ENCODE results near the gene HECA. TPM values are rescaled to one million over a fixed set of nuclear protein-coding genes. Genes with fewer than 3 reads are reported as not detected.

The HECA gene
- polyA plus RNA-seq, 3 donors = 2.1 to 28.7 (median 3.3) TPM

GRCh38 chr6:139175389-139175948, 40.6 kb downstream of the HECA start:
- no peaks in the 10 kb centered on the region for H3K27me3 Mint-ChIP-seq (ENCODE audit: low read depth in 3 of 3)
- 60% methylated on average over 1 of the region's 4 CpGs for WGBS (ENCODE audit: insufficient coverage)
- peaks cover 0 to 3% (median 0%) of the 10 kb centered on the region in 7 donors for H3K9me3 Mint-ChIP-seq
- H3K4me1 Mint-ChIP-seq = peaks cover 32% of the 10 kb centered on the region
- Histone ChIP-seq H3K36me3 (replicated peaks in 1 of 2; ENCODE audit: control insufficient read depth in 1 of 2, insufficient read depth in 2 of 2, low read length in 2 of 2) (peaks cover 51 to 93% of the 10 kb centered on the region in 2 donors), H3K9me3 (replicated peaks in 1 of 2; ENCODE audit: control insufficient read depth in 1 of 2, insufficient read depth in 1 of 2, low read length in 2 of 2) (no peaks in the 10 kb centered on the region), H3K79me2 (ENCODE audit: insufficient read depth, low read length) (peaks cover 54% of the 10 kb centered on the region), H3K4me3 (replicated peaks in 1 of 3; ENCODE audit: low read depth in 2 of 3, low read length in 3 of 3) (peak overlapping the region in 1 of 3 experiments; percentile 19), H3K4me2 (replicated peaks; ENCODE audit: extremely low read depth, low read length, poor library complexity, severe bottlenecking) (no peak overlapping the region), H3K27ac (ENCODE audit: low read depth in 1 of 2, low read length in 2 of 2) (peak overlapping the region in 1 of 2 donors; percentile 71), H3K9ac (ENCODE audit: insufficient read depth, low read length, poor library complexity, severe bottlenecking) (no peak overlapping the region), H2AFZ (ENCODE audit: insufficient read depth, low read depth, low read length, poor library complexity, severe bottlenecking) (no peak overlapping the region), H3K27me3 (ENCODE audit: control insufficient read depth in 2 of 2, insufficient read depth in 2 of 2, low read length in 2 of 2) (no peaks in the 10 kb centered on the region), H3K4me1 (ENCODE audit: control insufficient read depth in 1 of 2, insufficient read depth in 2 of 2, low read length in 2 of 2) (peaks cover 15 to 34% of the 10 kb centered on the region in 2 donors), H4K20me1 (ENCODE audit: insufficient read depth, low read length) (peaks cover 74% of the 10 kb centered on the region)
- intact Hi-C loops (cut with micrococcal nuclease) = no loop called here
- H3K4me3 Mint-ChIP-seq = no peak overlapping the region
- peak in 2 of 3 donors; percentile 47 to 53 for DNase-seq
- TF ChIP-seq CTCF (IDR thresholded peaks at IDR 0.05) = no peak
- H3K27ac Mint-ChIP-seq = peak overlapping the region; percentile 71 to 89 (median 83)
- peaks cover 70 to 75% of the 10 kb centered on the region in 2 donors for H3K36me3 Mint-ChIP-seq

DNA sequence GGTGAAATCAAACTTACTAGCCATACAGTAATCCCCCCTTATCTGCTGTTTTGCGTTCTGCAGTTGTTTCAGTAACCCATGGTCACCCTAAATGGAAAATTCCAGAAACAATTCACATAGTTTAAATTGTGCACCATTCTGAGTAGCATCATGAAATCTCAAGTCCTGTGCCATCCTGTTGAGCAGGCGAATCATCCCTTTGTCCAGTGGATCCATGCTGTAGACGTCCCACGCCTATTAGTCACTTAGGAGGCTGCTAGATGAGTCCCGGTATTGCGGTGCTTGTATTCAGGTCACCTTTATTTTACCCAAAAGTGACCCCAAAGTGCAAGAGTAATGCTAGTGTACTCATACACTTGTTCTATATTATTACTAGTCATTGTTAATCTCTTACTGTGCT, 46.4 kb downstream of the HECA start:
- Histone ChIP-seq H3K4me2 (replicated peaks; ENCODE audit: extremely low read depth, low read length, poor library complexity, severe bottlenecking) (no peak overlapping the region), H3K4me3 (replicated peaks in 1 of 3; ENCODE audit: low read depth in 2 of 3, low read length in 3 of 3) (no peak overlapping the region), H3K79me2 (ENCODE audit: insufficient read depth, low read length) (peaks cover 9% of the 10 kb centered on the region), H3K27me3 (ENCODE audit: control insufficient read depth in 2 of 2, insufficient read depth in 2 of 2, low read length in 2 of 2) (no peaks in the 10 kb centered on the region), H2AFZ (ENCODE audit: insufficient read depth, low read depth, low read length, poor library complexity, severe bottlenecking) (no peak overlapping the region), H3K36me3 (replicated peaks in 1 of 2; ENCODE audit: control insufficient read depth in 1 of 2, insufficient read depth in 2 of 2, low read length in 2 of 2) (peaks cover 48 to 64% of the 10 kb centered on the region in 2 donors), H3K27ac (ENCODE audit: low read depth in 1 of 2, low read length in 2 of 2) (no peak overlapping the region), H4K20me1 (ENCODE audit: insufficient read depth, low read length) (peaks cover 27% of the 10 kb centered on the region), H3K9me3 (replicated peaks in 1 of 2; ENCODE audit: control insufficient read depth in 1 of 2, insufficient read depth in 1 of 2, low read length in 2 of 2) (no peaks in the 10 kb centered on the region), H3K4me1 (ENCODE audit: control insufficient read depth in 1 of 2, insufficient read depth in 2 of 2, low read length in 2 of 2) (peaks cover 1 to 13% of the 10 kb centered on the region in 2 donors), H3K9ac (ENCODE audit: insufficient read depth, low read length, poor library complexity, severe bottlenecking) (no peak overlapping the region)
- no peak for DNase-seq
- intact Hi-C loops (cut with micrococcal nuclease) = no loop called here
- Mint-ChIP-seq H3K36me3 (peaks cover 45 to 74% of the 10 kb centered on the region in 2 donors), H3K4me3 (no peak overlapping the region), H3K4me1 (peaks cover 8% of the 10 kb centered on the region), H3K27ac (no peak overlapping the region), H3K27me3 (ENCODE audit: low read depth in 3 of 3) (no peaks in the 10 kb centered on the region), H3K9me3 (peaks cover 0 to 3% (median 0%) of the 10 kb centered on the region in 7 donors)
- WGBS (ENCODE audit: insufficient coverage) = 100% methylated on average over 4 of the region's 6 CpGs
- TF ChIP-seq CTCF (IDR thresholded peaks at IDR 0.05) = no peak
